NCI-H460 (cell line): ENCODE data around the gene USP5. TPM values are rescaled to one million over a fixed set of nuclear protein-coding genes. Genes with fewer than 3 reads are reported as not detected.
"Not testable (repeated sequence)": the region's sequence is repeated elsewhere in the genome, so short reads cannot be mapped to it uniquely, and the experiment has no call there.

Experiments
- DNase-seq: peaks from one replicate; pipeline ENCODE4 v3.0.0-alpha.2; 2016; ENCODE audit warnings: low read depth; ENCODE audit errors: extremely low read depth
- total RNA-seq: library from RNA; depleted of rRNA; stranded (reverse); fragments of >200 nt; shearing (Covaris generic); gene quantifications from 2 replicates; pipeline ENCODE4 v1.2.3, GENCODE V29; 2014

The USP5 gene
- total RNA-seq, 1 experiment from 2014 or later, result 33.5 TPM

DNA sequence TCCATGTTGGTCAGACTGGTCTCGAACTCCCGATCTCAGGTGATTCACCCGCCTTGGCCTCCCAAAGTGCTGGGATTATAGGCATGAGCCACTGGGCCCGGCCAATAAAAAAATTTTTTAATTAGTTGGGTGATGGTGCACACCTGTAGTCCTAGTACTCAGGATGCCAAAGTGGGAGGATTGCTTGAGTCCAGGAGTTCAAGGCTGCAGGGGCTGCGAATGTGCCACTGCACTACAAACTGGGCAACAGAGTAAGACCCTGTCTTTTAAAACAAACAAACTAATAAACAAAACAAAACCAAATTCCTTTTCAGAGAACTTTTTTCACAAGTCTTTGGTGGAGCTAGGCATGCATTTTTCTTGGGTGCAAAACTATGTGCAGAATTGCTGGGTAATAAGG is 31.3 kb downstream of the USP5 start:
- DNase-seq, result no peak

DNA sequence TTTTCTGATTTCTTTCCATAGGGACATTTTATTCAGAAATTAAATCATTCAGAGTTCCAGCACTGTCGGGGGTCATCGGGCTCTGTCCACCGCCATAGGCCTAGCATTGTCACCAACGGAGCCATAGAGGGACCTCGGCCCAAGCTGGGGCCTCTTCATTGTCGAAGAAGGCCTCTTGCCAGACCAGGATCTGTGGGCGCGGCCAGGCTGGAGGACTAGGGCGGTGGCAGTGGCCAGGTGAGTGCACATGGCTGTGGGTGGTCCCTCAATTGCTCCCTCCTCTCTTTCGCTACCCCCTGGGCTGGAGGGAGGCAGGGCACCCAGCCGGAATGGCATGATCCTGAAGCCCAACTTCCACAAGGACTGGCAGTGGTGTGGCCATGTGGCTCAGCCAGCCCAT is 31.7 kb downstream of the USP5 start:
- no peak for DNase-seq

DNA sequence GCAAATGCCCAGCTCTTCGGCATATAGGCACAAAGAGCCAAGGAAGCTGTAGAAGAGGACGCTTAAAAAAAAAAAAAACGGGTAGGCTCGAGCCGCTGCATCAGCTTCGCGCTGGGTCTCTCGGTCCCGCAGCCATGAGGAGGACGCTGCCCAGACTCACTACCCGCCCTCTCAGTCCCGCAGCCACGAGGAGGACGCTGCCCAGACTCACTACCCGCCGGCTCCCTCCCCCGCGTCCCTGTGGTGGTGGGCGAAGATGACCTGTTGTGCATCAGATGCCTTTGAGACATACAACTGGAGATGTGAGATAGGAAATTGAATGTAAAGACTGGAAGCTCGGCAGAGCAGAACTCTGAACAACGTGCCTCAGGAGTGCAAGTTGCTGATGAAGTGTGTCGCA is 32.6 kb downstream of the USP5 start:
- no peak for DNase-seq

DNA sequence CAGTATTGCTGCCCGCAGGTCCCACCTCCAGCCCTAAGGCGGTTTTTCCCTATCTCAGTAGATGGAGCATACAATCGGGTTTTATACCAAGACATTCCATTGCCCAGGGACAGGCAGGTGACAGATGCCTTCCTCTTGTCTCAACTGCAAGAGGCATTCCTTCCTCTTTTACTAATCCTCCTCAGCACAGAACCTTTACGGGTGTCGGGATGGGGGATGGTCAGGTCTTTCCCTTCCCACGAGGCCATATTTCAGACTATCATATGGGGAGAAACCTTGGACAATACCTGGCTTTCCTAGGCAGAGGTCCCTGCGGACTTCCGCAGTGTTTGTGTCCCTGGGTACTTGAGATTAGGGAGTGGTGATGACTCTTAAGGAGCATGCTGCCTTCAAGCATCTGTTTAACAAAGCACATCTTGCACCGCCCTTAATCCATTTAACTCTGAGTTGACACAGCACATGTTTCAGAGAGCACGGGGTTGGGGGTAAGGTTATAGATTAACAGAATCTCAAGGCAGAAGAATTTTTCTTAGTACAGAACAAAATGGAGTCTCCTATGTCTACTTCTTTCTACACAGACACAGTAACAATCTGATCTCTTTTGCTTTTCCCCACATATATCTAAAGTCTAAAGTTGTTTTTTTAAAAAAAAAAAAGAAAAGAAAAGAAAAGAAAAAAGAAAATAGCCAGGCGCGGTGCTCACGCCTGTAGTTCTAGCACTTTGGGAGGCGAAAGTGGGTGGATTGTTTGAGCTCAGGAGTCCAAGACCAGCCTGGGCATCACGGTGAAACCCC is 34.5 kb downstream of the USP5 start:
- DNase-seq, result not testable (repeated sequence)

DNA sequence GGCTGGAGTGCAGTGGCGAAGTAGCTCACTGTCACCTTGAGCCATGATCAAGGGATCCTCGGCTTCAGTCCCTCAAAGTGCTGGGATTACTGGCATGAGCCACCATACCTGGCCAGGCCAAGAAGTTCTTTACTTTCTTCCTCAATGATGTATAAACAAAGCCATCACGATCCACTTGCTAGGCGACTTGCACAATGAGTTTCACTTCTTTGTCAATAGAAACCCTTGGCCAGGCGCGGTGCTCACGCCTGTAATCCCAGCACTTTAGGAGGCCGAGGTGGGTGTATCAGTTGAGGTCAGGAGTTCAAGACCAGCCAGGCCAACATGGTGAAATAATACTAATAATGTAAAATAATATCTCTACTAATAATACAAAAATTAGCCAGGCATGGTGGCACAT is 35.5 kb downstream of the USP5 start:
- DNase-seq, result no peak

DNA sequence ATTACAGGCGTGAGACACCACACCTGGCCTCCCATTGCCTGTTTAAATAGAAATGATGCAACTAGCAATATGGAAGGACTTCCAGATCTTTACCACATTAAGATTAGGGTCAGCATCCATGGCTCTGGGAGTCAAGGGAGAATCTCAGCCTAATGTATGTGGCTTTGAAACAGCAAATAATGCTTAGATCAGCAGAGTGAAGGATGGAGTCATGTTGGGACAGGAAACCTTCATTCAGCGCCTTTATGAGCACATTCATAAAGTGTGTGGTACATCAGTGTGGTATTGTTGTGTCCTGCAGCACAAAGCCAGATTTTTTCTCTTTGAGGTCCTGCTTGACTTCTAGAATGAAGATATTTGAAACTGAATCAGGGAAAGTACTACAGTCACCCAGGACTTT is 36.4 kb downstream of the USP5 start:
- no peak for DNase-seq

DNA sequence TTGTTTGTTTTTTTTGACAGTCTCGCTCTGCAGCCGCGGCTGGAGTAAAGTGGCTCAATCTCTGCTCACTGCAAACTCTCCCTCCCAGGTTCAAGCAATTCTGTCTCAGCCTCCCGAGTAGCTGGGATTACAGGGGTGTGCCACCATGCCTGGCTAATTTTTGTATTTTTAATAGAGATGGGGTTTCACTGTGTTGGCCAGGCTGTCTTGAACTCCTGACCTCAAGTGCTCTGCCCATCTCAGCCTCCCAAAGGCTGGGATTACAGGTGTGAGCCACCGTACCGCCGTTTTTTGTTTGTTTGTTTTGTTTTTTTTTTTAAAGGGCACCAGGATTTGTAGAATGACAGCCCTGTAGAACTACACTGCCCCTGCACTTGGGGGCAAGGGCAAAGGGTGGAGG is 36.8 kb downstream of the USP5 start:
- not testable (repeated sequence) for DNase-seq

DNA sequence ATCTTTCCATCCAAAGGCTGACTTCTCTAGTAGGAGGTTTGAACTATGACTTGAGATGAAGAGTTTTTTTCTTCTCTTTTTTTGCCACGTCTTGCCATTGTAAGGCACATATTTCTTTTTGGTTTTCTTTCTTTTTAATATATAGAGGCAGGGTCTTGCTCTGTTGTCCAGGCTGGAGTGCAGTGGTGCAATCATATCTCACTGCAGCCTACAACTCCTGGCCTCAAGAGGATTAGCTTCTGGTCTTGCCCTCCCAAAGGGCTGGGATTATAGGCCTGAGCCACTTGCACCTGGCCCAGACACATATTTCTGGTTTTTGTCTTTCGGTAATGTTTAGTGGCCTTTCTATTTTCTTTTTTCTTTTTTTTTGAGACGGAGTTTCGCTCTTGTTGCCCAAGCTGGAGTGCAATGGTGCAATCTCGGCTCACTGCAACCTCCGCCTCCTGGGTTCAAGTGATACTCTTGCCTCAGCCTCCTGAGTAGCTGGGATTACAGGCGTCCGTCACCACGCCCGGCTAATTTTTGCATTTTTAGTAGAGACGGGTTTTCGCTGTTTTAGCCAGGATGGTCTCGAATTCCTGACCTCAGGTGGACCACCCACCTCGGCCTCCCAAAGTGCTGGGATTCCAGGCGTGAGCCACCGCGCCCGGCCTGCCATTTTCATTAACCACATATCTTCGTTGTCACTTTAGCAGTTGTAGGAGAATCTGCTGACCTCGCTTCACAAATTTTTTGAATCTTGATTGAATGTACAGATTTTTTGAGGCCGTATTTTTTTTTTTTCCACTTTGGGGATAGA is 38.0 kb downstream of the USP5 start:
- DNase-seq, result not testable (repeated sequence)

DNA sequence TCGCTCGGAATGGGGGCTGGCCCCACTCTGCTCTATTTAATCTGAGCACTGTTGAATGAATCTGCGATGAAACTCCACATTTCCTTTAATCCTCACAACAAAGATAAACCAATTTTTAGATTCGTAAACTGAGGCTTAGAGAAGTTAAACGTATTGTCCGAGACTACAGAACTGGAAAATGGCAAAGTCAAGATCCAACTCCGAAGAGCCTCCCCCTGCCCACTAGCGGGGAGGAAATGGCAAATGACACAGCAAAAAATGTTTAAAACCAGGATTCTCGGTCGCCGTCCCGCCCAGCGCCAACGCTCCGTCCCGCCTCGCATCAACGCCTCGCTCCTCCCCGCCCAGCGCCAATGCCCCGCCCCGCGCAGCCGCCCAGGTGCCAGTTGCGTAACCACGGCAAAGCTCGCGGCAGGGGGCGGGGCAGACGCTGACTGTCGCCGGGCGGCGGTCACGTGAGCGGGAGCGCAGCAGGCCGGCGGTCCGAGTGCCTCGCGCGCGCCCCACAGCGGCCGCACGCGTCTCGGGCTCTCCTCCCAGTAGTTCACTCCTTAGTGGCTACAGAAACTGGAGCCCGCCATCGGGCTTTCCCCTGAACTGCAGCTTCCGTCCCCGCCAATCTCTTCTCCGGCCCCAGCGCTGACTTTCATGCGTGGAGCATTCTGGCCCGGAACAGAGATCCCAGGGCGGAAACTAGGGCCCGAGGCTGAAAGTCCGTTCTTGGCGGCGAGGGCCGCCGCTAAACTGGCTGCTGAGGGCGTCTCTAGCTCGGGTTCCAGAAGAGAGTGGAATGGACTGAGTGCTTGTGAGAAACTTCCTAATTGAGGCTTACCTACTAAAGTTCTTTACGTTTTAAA is 39.1 kb downstream of the USP5 start:
- DNase-seq, result peak; percentile 93

DNA sequence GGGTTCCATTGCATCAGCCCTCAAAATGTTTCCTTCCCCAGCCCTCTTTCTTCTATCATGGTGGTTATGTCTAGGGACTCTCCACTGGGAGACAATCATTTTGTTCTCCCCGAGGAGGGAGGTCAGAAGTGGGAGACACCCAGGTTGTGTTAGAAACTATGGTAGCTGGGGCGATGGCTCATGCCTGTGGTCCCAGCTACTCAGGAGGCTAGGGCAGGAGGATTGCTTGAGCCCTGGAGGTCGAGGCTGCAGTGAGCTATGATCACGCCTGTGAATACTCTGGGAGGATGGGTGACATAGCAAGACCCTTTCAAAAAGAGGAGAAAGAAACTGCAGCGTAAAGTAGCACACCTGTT is 39.7 kb downstream of the USP5 start:
- no peak for DNase-seq

DNA sequence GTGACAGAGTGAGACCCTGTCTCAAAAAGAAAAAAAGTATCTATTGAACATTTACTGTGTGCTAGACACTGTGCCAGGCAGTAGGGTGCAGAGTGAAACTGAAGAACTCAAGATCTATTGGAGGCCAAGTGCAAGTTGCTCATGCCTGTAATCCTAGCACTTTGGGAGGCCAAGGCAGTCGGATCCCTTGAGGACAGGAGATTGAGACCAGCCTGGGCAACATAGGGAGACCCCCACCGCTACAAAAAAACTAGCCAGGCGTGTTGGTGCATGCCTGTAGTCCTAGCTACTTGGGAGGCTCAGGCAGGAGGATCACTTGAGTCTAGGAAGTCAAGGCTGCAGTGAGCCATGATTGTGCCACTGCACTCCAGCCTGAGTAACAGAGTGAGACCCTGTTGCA is 40.7 kb downstream of the USP5 start:
- DNase-seq, result not testable (repeated sequence)

DNA sequence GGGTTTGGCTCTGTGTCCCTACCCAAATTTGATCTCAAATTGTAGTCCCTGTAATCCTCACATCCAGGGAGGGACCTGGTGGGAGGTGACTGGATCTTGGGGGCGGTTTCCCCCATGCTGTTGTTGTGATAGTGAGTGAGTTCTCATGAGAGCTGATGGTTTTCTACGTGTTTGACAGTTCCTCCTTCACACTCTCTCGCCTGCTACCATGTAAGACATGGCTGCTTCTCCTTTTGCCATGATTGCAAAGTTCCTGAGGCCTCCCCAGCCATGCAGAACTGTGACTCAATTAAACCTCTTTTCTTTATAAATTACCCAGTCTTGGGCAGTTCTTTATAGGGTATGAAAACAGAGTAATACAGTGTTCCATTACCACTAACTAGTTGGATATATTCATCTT is 42.4 kb downstream of the USP5 start:
- no peak for DNase-seq

DNA sequence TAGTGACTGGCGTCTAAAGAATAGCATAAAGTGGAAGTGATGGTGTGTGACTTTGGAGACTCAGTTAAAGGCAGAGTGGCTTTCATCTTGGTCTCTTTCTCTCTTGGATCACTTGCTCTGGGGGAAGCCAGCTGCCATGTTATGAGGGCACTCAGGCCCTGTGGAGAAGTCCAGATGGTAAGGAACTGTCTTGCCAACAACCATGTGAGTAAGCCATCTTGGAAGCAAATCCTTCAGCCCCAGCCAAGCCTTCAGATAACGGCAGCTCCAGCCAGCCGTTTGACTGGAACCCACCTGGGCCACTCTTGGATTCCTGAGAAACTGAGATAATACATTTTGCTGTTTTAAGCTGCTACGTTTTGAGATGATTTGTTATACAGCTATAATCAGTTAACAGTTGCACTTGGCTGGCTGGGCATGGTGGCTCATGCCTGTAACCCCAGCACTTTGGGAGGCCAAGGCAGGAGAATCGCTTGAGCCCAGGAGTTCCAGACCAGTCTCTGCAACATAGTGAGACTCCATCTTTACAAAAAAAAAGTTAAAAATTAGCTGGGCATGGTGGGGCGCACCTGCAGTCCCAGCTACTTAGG is 45.0 kb downstream of the USP5 start:
- DNase-seq, result no peak

DNA sequence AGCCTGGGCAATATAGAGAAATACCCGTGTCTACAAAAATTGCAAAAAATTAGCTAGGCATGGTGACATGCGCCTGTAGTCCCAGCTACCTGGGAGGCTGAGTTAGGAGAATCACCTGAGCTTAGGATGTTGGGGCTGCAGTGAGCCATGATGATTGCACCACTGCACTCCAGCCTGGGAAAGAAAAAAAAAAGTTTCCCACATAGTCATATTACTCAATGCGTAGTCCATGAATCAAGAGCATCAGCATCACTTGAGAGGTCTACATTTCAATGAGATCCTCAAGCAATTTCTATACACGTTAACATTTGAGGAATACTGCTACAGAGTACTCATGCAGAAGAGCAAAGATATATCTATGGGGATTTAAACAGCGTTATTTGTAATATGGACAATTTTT is 47.5 kb downstream of the USP5 start:
- no peak for DNase-seq

DNA sequence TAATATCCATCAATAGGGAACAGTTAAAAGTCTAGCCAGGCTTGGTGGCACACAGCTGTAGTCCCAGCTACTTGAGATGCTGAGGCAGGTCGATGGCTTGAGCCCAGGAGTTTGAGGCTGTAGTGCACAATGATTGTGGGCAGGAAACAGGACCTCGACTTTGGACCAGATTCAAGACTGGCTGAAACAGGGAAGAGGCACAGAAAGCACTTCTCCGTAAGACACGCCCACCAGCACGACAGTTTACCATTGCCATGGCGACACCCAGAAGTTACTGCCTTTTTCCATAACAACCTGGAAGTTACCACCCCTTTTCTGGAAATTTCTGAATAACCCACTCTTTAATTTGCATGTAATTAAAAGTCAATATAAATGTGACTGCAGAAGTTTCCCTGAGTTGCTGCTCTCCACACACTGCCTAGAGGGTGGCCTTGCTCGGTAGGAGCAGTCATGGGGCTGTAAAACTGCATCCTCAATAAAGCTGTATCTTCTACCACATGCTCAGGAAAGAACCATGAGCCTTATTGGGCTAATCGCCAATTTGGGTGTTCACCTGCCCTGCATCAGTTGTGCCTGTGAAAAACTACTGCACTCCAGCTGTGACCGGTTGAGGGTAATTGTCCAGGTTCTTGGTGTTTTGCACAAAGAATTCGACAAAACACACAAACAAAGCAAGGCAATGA is 48.0 kb downstream of the USP5 start:
- no peak for DNase-seq

DNA sequence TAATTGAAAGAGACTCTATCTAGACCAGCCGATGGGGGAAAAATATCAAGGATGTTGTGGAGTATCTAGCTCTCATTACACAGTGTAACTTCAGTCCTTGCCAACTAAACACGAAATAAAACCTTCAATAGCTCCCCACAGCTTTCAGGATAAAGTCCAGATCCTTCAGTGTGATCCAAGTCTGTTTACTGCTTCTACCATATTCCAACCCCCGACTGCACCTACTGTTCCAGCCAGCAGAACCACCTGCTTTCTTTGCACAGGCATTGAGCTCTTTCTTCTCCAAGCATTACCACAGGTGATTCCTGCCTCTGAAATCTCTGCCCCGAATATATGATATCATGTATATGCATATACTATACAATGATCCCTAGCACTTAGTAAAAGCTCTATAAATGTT is 50.5 kb downstream of the USP5 start:
- no peak for DNase-seq

DNA sequence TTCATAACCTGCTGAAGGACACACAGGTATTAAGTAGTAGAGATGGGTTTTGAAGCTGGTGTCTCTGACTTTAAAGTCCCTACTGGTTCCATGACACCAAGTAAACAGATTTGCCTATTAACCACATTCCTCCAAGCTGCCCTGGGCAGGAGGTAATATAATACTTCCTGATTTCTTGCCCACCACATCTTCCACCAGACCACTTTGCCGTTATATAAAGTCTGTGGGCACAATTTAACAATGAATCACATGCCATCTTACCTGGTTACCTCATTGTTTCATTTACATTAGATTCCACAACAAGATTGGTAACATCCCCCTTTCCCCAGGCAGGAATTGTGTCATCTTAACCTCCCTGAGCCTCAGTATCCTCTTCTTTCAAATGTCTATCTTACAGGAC is 51.8 kb downstream of the USP5 start:
- DNase-seq, result no peak

DNA sequence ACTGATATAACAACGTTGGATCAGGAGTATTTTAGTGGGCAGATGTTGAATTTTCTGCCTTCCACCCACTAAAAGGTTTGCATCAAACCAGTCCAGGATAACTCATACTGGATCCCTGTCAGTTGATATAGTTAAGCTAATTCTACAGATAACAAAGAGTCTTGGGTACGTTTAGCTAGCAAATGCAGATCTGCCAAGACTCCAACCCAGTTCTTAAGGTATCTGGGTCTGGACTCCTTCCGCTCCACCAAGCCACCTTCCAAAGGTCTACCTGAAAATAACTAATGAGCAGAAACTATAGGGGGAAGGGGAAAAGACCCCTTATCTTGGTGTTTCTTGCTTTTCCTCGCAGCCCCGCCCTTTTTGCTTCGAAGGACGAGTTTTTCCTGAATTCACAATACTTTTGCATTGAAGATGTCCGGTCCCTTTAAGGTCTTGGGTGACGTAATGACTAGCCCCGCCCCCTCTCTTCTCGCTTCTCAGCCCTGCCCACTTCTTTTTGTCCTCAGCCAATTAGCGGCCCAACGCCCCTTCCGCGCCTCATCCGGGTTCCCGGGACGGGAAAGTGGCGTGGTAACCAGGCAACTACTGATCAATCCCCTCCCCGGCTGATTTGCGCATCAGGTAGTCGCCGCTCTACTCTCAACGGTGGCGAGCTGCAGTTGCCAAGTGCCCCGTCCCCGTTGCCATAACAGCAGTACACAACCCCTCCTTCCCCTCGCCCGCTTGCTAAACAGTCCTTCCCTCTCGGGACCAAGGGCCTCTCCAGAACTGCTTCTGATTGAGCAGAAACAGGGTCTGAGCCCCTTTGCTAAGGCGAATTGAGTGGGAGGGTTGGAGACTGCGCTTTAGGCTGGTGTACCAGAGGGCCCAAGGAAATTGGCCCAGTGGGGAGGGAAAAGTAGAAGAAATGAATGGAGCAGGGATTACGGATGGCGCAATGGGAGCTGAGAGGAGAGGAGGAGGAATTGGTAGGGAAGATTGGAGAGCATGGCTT is 52.6 kb downstream of the USP5 start, which contains the start of gene LRRC23:
TSS of gene LRRC23 (plus strand) at position 543 of the 997 bp plus-strand sequence. CDS start 812 bp downstream, outside the sequence.
- peak; percentile 86 for DNase-seq
